Duodenal mucosa (tissue), 2 donors: ENCODE data around the gene TESK1.
"Not testable (repeated sequence)": the region's sequence is repeated elsewhere in the genome, so short reads cannot be mapped to it uniquely, and the experiment has no call there.

ENCODE experiments used
- H3K27ac ChIP-seq: one replicate; pipeline ENCODE4 v1.7.0; 2013; ENCODE audit warnings: low read depth, low read length
- H3K27me3 ChIP-seq, 2 donors: one replicate each; pipeline ENCODE4 v1.7.0; 2013; ENCODE audit warnings: low read length in 2 of 2, control low read depth in 1 of 2; ENCODE audit not compliant: insufficient read depth in 2 of 2, control insufficient read depth in 1 of 2
- H3K36me3 ChIP-seq, 2 donors: one replicate each; pipeline ENCODE4 v1.7.0; 2013; ENCODE audit warnings: low read length in 2 of 2, control low read depth in 1 of 2; ENCODE audit not compliant: insufficient read depth in 2 of 2, control insufficient read depth in 1 of 2
- H3K4me1 ChIP-seq, 2 donors: one replicate each; pipeline ENCODE4 v1.7.0; 2013; ENCODE audit warnings: low read length in 2 of 2, control low read depth in 1 of 2; ENCODE audit not compliant: insufficient read depth in 2 of 2, control insufficient read depth in 1 of 2
- H3K4me3 ChIP-seq, 2 donors: one replicate each; pipeline ENCODE4 v1.7.0; 2013; ENCODE audit warnings: low read length in 2 of 2, low read depth in 1 of 2
- H3K9ac ChIP-seq, 2 donors: one replicate each; pipeline ENCODE4 v1.7.0; 2013; ENCODE audit warnings: low read length in 2 of 2, low read depth in 1 of 2
- H3K9me3 ChIP-seq, 2 donors: one replicate each; pipeline ENCODE4 v1.7.0; 2013; ENCODE audit warnings: low read length in 2 of 2, control low read depth in 1 of 2; ENCODE audit not compliant: control insufficient read depth in 1 of 2

The TESK1 gene

GRCh38 chr9:35645736-35646135, 40.7 kb downstream of the TESK1 start:
- not testable (repeated sequence) for H3K36me3 ChIP-seq, H3K27ac ChIP-seq, H3K9me3 ChIP-seq, H3K27me3 ChIP-seq, H3K4me1 ChIP-seq
- H3K4me3 ChIP-seq, result peak overlapping the region; percentile 89 to 91
- peak overlapping the region; percentile 94 to 96 for H3K9ac ChIP-seq

DNA sequence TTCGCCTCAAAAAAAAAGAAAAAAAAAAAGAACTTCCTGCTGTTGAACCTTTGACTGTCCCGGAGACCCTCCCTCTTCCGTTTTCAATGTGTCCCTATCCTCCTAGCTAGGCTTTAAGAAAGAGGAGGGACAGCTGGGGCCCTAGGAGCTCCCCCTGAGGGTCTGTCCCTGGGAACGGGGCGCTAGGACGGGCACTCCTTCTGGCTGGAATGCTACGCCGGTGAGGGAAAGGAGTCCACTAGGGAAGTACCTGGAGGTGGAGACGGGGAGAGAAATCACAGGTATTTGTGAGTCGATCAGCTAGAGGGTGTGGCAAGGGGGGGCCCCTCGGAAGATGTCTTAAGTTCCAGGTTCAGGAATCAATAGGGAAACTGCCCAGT, 41.1 kb downstream of the TESK1 start:
- Histone ChIP-seq H3K27me3 (no peaks in the 10 kb centered on the region), H3K4me3 (peak overlapping the region; percentile 89 to 91), H3K27ac (peak overlapping the region; percentile 84), H3K4me1 (peaks cover 7 to 10% of the 10 kb centered on the region in 2 donors), H3K9ac (peak overlapping the region; percentile 94 to 96), H3K36me3 (no peaks in the 10 kb centered on the region), H3K9me3 (no peaks in the 10 kb centered on the region)

DNA sequence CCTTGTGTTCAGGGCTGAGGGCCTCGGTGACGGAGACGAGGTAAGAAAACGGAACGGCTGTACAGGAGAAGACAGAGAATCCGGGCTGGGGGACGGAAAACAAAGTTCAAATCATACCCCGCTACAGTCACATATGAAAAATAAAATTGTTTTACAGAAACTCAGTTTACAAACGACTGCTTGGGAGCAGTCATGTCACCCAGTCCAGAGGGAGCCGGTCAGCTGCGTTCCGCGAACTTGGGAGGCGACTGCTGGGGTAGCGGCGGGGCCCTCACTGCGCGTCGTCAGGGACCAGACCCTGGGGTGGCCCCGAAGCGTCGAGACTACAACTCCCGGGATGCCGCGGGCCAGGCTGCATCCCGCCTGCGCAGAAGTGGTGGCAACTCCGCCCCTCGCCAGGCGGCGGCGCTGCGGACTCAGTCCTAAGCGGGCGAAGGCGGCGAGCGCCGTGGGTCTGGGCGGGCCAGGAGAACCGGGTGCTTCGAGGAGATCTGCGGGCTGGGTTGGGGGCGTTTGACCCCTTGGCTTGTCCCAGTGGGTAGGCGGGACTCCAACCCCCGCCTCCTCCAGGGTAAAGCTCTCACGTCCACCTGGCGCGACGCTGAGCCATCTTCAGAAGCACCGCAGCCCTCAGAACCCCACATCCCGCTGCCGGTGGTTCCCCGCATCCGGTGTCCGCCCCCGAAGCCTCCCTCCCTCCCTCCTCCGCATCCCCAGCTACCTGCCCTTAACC, 41.6 kb downstream of the TESK1 start:
- peak overlapping the region; percentile 89 to 91 for H3K4me3 ChIP-seq

GRCh38 chr9:35649431-35650340, 44.6 kb downstream of the TESK1 start:
- peak overlapping the region; percentile 50 to 55 for H3K4me3 ChIP-seq
- H3K36me3 ChIP-seq, result no peaks in the 10 kb centered on the region
- no peak overlapping the region for H3K27ac ChIP-seq
- H3K9ac ChIP-seq, result peak overlapping the region in 1 of 2 donors; percentile 52
- H3K27me3 ChIP-seq, result no peaks in the 10 kb centered on the region
- no peaks in the 10 kb centered on the region for H3K9me3 ChIP-seq
- peaks cover 7 to 13% of the 10 kb centered on the region in 2 donors for H3K4me1 ChIP-seq

More for the DNA sequence above, 41.6 kb downstream of the TESK1 start:
- Histone ChIP-seq H3K9me3 (no peaks in the 10 kb centered on the region), H3K4me1 (peaks cover 7 to 10% of the 10 kb centered on the region in 2 donors), H3K27me3 (no peaks in the 10 kb centered on the region), H3K27ac (peak overlapping the region; percentile 84), H3K9ac (peak overlapping the region; percentile 94 to 96), H3K36me3 (no peaks in the 10 kb centered on the region)

GRCh38 chr9:35650341-35651158, 45.5 kb downstream of the TESK1 start, which contains the start of gene SIT1:
Gene SIT1 (minus strand): TSS chr9:35650931. CDS start chr9:35650853, 78 bp downstream.
- Histone ChIP-seq H3K4me3 (peak within 1 kb of the TSS; percentile 50 to 55), H3K4me1 (peaks cover 7 to 13% of the 10 kb centered on the region in 2 donors), H3K27me3 (no peaks in the 10 kb centered on the region), H3K9me3 (no peaks in the 10 kb centered on the region), H3K27ac (no peak within 1 kb of the TSS), H3K36me3 (no peaks in the 10 kb centered on the region), H3K9ac (peak within 1 kb of the TSS in 1 of 2 donors; percentile 52)

GRCh38 chr9:35651956-35652828, 47.1 kb downstream of the TESK1 start:
- H3K4me3 ChIP-seq, result no peak overlapping the region
- no peak overlapping the region for H3K9ac ChIP-seq
- no peak overlapping the region for H3K27ac ChIP-seq
- H3K36me3 ChIP-seq, result no peaks in the 10 kb centered on the region
- no peaks in the 10 kb centered on the region for H3K9me3 ChIP-seq
- H3K4me1 ChIP-seq, result peaks cover 4 to 14% of the 10 kb centered on the region in 2 donors
- no peaks in the 10 kb centered on the region for H3K27me3 ChIP-seq

- H3K9ac ChIP-seq, result no peak overlapping the region
- H3K27ac ChIP-seq, result no peak overlapping the region
- H3K4me1 ChIP-seq, result peaks cover 3 to 10% of the 10 kb centered on the region in 2 donors
- no peaks in the 10 kb centered on the region for H3K9me3 ChIP-seq
- no peak overlapping the region for H3K4me3 ChIP-seq
- H3K36me3 ChIP-seq, result no peaks in the 10 kb centered on the region
- H3K27me3 ChIP-seq, result no peaks in the 10 kb centered on the region
These were observed 47.8 kb downstream of the TESK1 start for GRCh38 chr9:35652829-35653209.

DNA sequence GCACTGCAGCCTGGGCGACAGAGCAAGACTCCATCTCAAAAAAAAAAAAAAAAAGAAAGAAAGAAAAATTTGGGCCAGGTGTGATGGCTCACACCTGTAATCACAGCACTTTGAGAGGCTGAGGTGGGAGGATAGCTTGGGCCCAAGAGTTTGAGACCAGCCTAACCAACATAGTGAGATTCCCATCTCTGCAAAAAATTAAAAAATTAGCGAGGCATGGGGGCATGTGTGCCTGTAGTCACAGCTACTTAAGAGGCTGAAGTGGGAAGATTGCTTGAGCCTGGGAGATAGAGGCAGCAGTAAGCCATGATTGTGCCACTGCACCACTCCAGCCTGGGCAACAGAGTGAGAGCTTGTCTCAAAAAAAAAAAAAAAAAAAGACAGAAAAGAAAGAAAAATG, 48.5 kb downstream of the TESK1 start:
- H3K27me3 ChIP-seq, result no peaks in the 10 kb centered on the region
- H3K36me3 ChIP-seq, result no peaks in the 10 kb centered on the region
- H3K27ac ChIP-seq, result no peak overlapping the region
- H3K4me3 ChIP-seq, result no peak overlapping the region
- no peak overlapping the region for H3K9ac ChIP-seq
- no peaks in the 10 kb centered on the region for H3K9me3 ChIP-seq
- peaks cover 3 to 9% of the 10 kb centered on the region in 2 donors for H3K4me1 ChIP-seq

GRCh38 chr9:35656348-35656747, 51.3 kb downstream of the TESK1 start:
- Histone ChIP-seq H3K4me3 (no peak overlapping the region), H3K27ac (no peak overlapping the region), H3K27me3 (no peaks in the 10 kb centered on the region), H3K9me3 (no peaks in the 10 kb centered on the region), H3K4me1 (peaks cover 20 to 30% of the 10 kb centered on the region in 2 donors), H3K9ac (no peak overlapping the region), H3K36me3 (peaks cover 5 to 7% of the 10 kb centered on the region in 2 donors)
